PC-3 (cell line): Measurements from ENCODE around the gene ZDHHC8. TPM values are rescaled to one million over a fixed set of nuclear protein-coding genes. Genes with fewer than 3 reads are reported as not detected.

Experiments used
- ATAC-seq: fragments of 200-7000 bp; cut with Tn5 transposase; 2 replicates; pipeline ENCODE4 v1.9.1; 2020; ENCODE audit warnings: mild to moderate bottlenecking, moderate library complexity
- BruUV-seq: library from RNA; stranded (reverse); fragments of 400-500 nt; replicated peaks from 2 replicates; lab custom pipeline; 2021; lab: Mats Ljungman, UMichigan
- CTCF ChIA-PET: fragments of 300-600 bp; sonication (Branson Sonifier 250); formaldehyde crosslinking; loops from one replicate; lab custom pipeline; 2022; ENCODE audit warnings: antibody characterized with exemption; lab: Charles Lee
- POLR2A ChIA-PET: fragments of 300-600 bp; sonication (Branson Sonifier 250); formaldehyde crosslinking; loops from one replicate; lab custom pipeline; 2022; ENCODE audit warnings: antibody characterized with exemption; ENCODE audit not compliant: unreplicated experiment; lab: Charles Lee
- DNase-seq: peaks from one replicate; pipeline ENCODE4 v3.0.0-alpha.2; 2015
- H2AFZ ChIP-seq: fragments of 300-600 bp; sonication (generic); 2 replicates; pipeline ENCODE4 v1.6.0; 2016; ENCODE audit warnings: antibody characterized with exemption, low read length
- H3F3A ChIP-seq: fragments of 300-600 bp; sonication (generic); one replicate; pipeline ENCODE4 v1.6.0; 2017; ENCODE audit warnings: antibody characterized with exemption, low read length, control low read depth, mild to moderate bottlenecking; ENCODE audit not compliant: unreplicated experiment
- H3K27ac ChIP-seq: fragments of 300-600 bp; sonication (generic); 2 replicates; pipeline ENCODE4 v1.5.1; 2016; ENCODE audit warnings: mild to moderate bottlenecking, low read length
- H3K27me3 ChIP-seq: fragments of 300-600 bp; sonication (generic); 2 replicates; pipeline ENCODE4 v1.6.1; 2016; ENCODE audit warnings: low read length, mixed read lengths
- H3K36me3 ChIP-seq: fragments of 300-600 bp; sonication (generic); 2 replicates; pipeline ENCODE4 v1.6.1; 2016; ENCODE audit warnings: low read depth, mixed run types, low read length, mixed read lengths
- H3K4me1 ChIP-seq: fragments of 300-600 bp; sonication (generic); 2 replicates; pipeline ENCODE4 v1.5.1; 2016; ENCODE audit warnings: low read length; ENCODE audit not compliant: insufficient read depth
- H3K4me2 ChIP-seq: fragments of 300-600 bp; sonication (generic); 2 replicates; pipeline ENCODE4 v1.6.0; 2016; ENCODE audit warnings: low read length
- H3K4me3 ChIP-seq: fragments of 300-600 bp; sonication (generic); 2 replicates; pipeline ENCODE4 v1.5.1; 2016; ENCODE audit warnings: mild to moderate bottlenecking, low read length, mixed read lengths
- H3K79me2 ChIP-seq: fragments of 300-600 bp; sonication (generic); 2 replicates; pipeline ENCODE4 v1.6.1; 2017; ENCODE audit warnings: low read length, mixed read lengths
- H3K9ac ChIP-seq: fragments of 300-600 bp; sonication (generic); 2 replicates; pipeline ENCODE4 v1.6.0; 2016; ENCODE audit warnings: mild to moderate bottlenecking, low read length
- H3K9me2 ChIP-seq: fragments of 300-600 bp; sonication (generic); replicated peaks from 2 replicates; pipeline ENCODE4 v1.6.1; 2016; ENCODE audit warnings: mixed run types, low read length, mixed read lengths
- H3K9me3 ChIP-seq: fragments of 300-600 bp; sonication (generic); 2 replicates; pipeline ENCODE4 v1.6.1; 2016; ENCODE audit warnings: low read length, mixed read lengths
- H4K20me1 ChIP-seq: fragments of 300-600 bp; sonication (generic); 2 replicates; pipeline ENCODE4 v1.6.1; 2016; ENCODE audit warnings: low read length, mixed read lengths
- EZH2 ChIP-seq: fragments of 300-600 bp; sonication (generic); IDR thresholded peaks from one replicate; pipeline ENCODE4 v1.6.1; 2017; ENCODE audit warnings: antibody characterized with exemption, mild to moderate bottlenecking, low read length; ENCODE audit not compliant: unreplicated experiment
- EZH2phosphoT487 ChIP-seq: fragments of 300-600 bp; sonication (generic); IDR thresholded peaks from 2 replicates; pipeline ENCODE4 v1.6.1; 2018; ENCODE audit warnings: mild to moderate bottlenecking, antibody characterized with exemption, low read length, borderline replicate concordance
- intact Hi-C: fragments of 100-400 bp; cut with micrococcal nuclease; formaldehyde crosslinking; loops from 2 replicates; pipeline ENCODE4 v1.9.0; 2023
- total RNA-seq: library from RNA; depleted of rRNA; stranded (reverse); fragments of >200 nt; gene quantifications from 2 replicates; pipeline ENCODE4 v1.2.3, GENCODE V29; 2014
- TF ChIP-seq, protein P1 (sequence below): fragments of 300-600 bp; sonication (generic); conservative IDR thresholded peaks from 2 replicates; pipeline ENCODE4 v1.5.1; 2017; ENCODE audit warnings: antibody characterized with exemption, low read depth, mild to moderate bottlenecking, low read length

The ZDHHC8 gene
- total RNA-seq, 1 experiment from 2014 or later = 24.6 TPM

DNA sequence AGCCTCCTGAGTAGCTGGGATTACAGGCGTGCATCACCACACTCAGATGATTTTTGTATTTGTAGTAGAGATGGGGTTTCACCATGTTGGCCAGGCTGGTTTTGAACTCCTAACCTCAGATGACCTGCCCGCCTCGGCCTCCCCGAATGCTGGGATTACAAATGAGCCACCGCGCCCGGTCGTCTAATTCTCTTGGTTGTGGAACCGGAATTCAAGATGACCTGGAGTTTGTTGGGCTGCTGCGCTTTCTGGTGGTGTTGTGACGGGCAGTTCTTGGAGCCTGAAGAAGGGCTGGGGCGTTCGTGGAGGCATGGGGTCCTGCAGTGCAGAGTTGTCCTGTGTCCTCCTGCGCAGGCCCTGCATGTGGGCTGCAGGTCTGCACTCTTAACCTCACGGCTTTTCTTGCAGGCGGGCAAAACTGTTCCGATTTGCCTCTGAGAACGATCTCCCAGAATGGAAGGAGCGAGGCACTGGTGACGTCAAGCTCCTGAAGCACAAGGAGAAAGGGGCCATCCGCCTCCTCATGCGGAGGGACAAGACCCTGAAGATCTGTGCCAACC, 9.7 kb upstream of the ZDHHC8 start:
- Histone ChIP-seq H3K27ac (no peak overlapping the region), H2AFZ (no peak overlapping the region), H3K4me3 (no peak overlapping the region), H3K36me3 (peaks cover 14% of the 10 kb centered on the region), H3K4me1 (peaks cover 13% of the 10 kb centered on the region), H3K9ac (no peak overlapping the region), H3K79me2 (peaks cover 58% of the 10 kb centered on the region), H3K27me3 (no peaks in the 10 kb centered on the region), H3K9me2 (no peaks in the 10 kb centered on the region), H4K20me1 (no peaks in the 10 kb centered on the region), H3K4me2 (no peak overlapping the region), H3F3A (no peaks in the 10 kb centered on the region), H3K9me3 (no peaks in the 10 kb centered on the region)
- ATAC-seq = no peak
- CTCF ChIA-PET = no interaction called here
- DNase-seq = no peak
- intact Hi-C loops = no loop called here
- BruUV-seq = no TSS peak
- TF ChIP-seq, protein P1, sequence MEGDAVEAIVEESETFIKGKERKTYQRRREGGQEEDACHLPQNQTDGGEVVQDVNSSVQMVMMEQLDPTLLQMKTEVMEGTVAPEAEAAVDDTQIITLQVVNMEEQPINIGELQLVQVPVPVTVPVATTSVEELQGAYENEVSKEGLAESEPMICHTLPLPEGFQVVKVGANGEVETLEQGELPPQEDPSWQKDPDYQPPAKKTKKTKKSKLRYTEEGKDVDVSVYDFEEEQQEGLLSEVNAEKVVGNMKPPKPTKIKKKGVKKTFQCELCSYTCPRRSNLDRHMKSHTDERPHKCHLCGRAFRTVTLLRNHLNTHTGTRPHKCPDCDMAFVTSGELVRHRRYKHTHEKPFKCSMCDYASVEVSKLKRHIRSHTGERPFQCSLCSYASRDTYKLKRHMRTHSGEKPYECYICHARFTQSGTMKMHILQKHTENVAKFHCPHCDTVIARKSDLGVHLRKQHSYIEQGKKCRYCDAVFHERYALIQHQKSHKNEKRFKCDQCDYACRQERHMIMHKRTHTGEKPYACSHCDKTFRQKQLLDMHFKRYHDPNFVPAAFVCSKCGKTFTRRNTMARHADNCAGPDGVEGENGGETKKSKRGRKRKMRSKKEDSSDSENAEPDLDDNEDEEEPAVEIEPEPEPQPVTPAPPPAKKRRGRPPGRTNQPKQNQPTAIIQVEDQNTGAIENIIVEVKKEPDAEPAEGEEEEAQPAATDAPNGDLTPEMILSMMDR = no peak
- no peak for TF ChIP-seq EZH2
- TF ChIP-seq EZH2phosphoT487 = no peak
- POLR2A ChIA-PET = no interaction called here

DNA sequence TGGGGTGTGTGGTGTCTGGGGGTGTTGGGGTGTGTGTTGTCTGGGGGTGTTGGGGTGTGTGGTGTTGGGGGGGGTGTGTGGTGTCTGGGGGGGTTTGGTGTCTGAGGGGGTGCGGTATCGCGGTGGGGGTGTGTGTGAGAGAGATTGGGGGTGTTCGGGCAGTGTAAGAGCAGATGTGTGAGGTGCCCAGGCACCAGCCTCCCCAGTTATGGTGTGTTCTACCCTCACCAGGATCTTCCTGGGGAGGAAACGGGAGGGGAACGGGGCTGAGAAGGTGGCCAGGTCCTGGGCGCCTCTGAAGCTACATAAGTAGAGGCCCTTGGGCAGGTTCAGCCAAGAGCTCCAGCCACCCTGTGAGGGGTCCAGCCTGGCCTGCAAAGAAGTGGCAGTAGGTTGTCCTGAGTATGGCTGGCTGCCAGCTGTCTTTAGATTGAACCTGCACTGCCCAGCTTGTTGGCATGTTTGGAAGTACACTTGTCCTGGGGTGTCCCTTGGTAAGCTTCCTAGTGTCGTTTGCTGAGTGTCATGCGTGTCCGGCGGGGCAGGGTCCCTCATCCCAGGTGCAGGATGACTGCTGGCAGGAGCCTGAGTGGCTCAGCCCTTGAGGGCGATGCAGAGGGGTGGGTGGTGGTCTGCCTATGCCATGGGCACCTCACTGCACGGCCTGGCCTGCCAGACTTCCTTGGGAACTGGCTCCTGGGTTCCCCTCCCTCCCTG, 8.1 kb upstream of the ZDHHC8 start:
- intact Hi-C loops = no loop called here
- TF ChIP-seq EZH2phosphoT487 = no peak
- TF ChIP-seq EZH2 = no peak
- TF ChIP-seq, protein P1 = no peak
- H3K4me3 ChIP-seq = no peak overlapping the region
- H3K4me1 ChIP-seq = peaks cover 12% of the 10 kb centered on the region
- H3K27ac ChIP-seq = no peak overlapping the region
- H3F3A ChIP-seq = no peaks in the 10 kb centered on the region
- H4K20me1 ChIP-seq = no peaks in the 10 kb centered on the region
- H3K4me2 ChIP-seq = no peak overlapping the region
- H3K36me3 ChIP-seq = peaks cover 14% of the 10 kb centered on the region
- ChIA-PET POLR2A (no interaction called here), CTCF (no interaction called here)
- H3K27me3 ChIP-seq = no peaks in the 10 kb centered on the region
- ATAC-seq = no peak
- no peaks in the 10 kb centered on the region for H3K9me3 ChIP-seq
- H3K9ac ChIP-seq = no peak overlapping the region
- BruUV-seq = no TSS peak
- peaks cover 47% of the 10 kb centered on the region for H3K79me2 ChIP-seq
- DNase-seq = no peak
- no peak overlapping the region for H2AFZ ChIP-seq
- no peaks in the 10 kb centered on the region for H3K9me2 ChIP-seq
